ENCODE results near the gene RASD2. TPM values are rescaled to one million over a fixed set of nuclear protein-coding genes. Genes with fewer than 3 reads are reported as not detected.
A peak's percentile ranks its signal among the peaks of the same experiment; 100 is the strongest.

Gene RASD2
- total RNA-seq, 1 experiment from 2014 or later = 0.23 TPM

DNA sequence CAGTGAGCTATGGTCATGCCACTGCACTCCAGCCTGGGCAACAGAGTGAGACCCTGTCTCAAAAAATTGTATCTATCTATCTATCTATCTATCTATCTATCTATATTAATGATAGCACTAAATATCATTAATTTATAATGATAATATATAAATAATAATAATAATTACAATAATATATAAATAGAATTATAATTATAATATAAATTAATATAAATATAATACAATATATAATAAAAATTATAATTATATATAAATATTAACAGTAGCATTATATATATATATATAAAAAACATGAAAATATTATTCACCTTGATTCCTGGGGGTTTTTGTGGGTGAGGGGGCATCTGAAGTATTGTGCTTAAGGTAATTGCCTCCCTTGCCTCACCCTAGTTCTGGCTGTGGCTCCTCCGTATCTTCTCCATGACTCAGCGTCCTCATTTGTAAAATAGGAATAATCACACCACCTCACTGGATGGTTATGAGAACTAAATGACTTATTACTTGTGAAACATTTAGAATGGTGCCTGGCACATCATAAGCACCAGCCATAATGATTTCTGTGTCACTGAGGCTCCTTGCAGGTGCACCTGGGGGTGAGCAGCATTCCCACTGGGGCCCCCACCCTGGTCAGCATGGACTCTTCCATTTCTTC is 18.8 kb downstream of the RASD2 start:
- DNase-seq (ENCODE audit: low read depth) = no peak

- no peak for DNase-seq (ENCODE audit: low read depth)
Measured at GRCh38 chr22:35560366-35560765, 19.7 kb downstream of the RASD2 start.

- no peak for DNase-seq (ENCODE audit: low read depth)
Measured at GRCh38 chr22:35560824-35561223, 20.2 kb downstream of the RASD2 start.

DNA sequence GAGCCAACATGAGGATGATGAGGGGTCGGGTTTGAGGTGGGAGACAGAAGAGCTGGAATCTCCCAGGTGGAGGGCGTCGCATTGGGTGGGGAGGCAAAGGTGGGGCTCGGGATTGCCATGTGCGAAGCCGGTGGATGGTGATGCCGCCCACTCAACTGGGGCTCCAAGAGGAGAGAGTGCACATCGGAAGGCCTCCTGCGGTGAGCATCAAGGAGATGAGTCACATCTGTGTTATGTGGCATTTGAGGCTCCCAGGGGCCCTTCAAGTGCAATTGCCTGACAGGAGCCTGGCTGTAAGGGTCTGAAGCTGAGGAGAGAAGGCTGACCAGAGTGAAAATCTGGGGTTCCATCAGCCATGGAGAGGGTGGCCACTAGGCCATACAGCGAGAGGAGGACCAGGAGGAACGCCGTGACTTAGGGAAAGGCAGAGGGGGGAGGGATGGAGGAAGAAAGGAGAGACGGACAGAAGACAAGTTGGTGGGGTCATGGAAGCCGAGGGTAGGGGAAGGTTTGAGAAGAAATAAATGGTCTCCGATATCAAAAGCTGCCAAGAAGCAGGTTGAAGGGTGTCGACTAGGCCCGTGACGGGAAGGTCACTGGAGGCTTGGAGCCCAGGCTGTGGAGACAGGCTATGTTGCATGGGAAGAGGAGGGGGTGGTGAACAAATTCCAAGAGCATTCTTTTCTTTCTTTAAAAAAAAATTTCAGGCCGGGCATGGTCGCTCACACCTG is 21.3 kb downstream of the RASD2 start:
- peak; percentile 68 for DNase-seq (ENCODE audit: low read depth)

- no peak for DNase-seq (ENCODE audit: low read depth)
Measured at GRCh38 chr22:35563211-35563610, 22.6 kb downstream of the RASD2 start.

DNA sequence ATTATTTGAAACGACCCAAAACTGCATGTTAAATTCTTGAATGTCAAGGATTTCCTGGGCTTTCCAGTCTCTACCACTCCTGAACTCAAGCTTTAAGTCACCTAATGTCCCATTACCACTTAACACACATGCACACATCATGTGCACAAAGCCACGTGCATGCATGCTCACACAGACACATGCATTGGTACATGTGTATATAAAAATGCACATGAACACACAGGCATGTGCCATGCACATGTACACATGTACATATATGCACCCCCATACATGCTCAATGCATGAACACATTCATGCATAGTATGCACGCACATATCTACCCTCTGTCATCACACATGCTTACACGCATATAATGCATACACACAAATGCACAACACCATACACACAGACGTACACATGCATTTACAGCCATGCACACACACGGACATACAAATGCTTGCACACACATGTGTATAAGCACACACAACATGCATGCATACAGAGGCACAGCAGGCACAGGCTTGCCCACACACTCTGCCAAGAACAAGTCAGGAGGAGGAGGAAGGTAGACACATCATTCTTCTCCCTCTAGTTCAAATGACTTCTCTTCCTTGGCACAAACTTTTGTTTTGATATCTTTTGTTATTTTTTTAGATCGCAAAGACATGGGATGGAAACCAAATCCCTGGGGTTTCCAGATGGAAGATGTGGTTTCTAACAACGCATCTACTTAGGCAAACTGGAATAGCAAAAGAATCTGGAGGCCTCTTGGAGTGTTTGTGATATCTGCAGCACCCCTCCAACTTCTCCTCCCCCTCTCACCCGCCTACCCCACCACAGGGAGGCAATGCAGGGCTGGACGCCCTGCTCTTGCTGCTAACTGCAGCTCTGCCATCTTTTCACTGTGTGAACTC is 24.6 kb downstream of the RASD2 start:
- peak; percentile 49 for DNase-seq (ENCODE audit: low read depth)

- DNase-seq (ENCODE audit: low read depth) = no peak
Measured at GRCh38 chr22:35567351-35568141, 26.9 kb downstream of the RASD2 start.

- no peak for DNase-seq (ENCODE audit: low read depth)
Measured at GRCh38 chr22:35568751-35569739, 28.4 kb downstream of the RASD2 start.

DNA sequence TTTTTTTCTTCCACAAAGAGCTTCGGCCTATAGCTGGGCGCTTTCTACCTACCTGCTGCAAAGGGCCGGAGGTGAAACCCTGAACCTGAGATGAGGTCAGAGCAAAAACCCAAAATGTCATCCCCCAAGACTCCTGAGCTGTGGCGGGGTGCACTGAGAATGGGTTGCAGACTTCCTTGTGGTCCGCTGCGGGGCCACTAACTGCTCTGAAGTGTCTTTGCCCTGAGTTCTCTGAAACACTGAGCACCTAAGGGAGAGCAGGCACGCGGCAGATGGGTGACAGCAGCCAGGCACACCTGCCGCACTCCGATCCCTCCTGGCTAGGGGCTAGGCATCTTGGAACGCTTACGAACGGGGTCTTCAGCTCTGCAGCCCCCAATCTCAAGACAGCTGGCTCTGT is 29.3 kb downstream of the RASD2 start:
- DNase-seq (ENCODE audit: low read depth) = no peak

DNA sequence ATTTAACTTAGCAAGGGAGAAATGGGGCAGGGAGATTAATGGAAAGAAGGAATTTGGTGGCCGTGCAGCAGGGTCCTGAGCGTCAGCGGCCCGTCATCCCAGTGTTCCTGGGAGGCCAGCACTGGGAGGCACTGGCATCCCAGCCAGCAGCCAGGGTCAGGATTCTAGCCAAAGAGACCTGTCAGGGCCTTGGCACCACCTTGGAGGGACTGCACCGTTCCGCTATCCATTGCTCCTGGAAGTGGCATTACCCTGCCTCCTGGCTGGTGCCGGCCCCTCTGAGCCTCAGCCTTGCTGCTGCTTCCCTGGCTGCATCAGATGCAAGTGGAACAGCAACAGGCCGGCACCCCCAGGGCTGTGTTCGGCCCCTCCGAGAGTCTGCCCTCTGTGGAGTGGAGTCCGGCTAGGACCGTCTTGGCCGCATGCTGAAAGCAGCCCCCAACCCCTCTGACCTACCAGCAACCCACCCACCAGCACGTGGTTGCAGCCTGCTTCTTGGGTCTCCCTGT is 30.1 kb downstream of the RASD2 start:
- no peak for DNase-seq (ENCODE audit: low read depth)

- no peak for DNase-seq (ENCODE audit: low read depth)
Measured at GRCh38 chr22:35572556-35572955, 31.9 kb downstream of the RASD2 start.

DNA sequence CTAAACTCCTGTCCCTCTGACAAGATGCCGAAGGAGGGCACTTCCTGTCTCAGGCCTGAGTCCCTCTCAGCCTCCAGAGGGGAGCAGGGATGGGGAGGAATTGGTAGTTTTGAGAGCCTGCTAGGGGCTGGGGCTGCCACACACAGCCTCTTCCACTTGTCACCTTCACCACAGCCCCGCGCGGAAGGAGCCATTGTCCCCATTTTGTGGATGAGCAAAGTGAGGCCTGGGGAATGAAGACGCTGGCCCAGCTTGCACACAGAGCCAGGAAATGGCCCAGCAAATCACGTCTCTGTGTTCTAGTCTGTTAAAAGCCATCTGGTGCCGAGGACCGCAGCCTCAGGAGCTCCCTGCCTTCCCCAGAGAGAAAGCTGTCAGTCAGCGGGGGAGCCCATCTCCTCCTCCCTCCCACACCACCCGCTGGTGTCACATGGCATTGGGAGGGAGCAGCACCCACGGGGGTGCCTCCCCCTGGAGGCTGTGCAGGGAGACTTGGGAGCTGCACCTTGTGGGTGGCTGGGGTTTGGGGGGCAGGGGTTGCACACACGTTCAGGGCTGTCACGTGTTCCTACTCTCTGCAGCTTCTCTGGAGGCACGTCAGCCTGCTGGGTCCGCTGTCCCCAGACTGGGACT is 34.6 kb downstream of the RASD2 start:
- DNase-seq (ENCODE audit: low read depth) = no peak

- DNase-seq (ENCODE audit: low read depth) = no peak
Measured at GRCh38 chr22:35576671-35577070, 36.0 kb downstream of the RASD2 start.

GRCh38 chr22:35577799-35578659 is 37.4 kb downstream of the RASD2 start:
- no peak for DNase-seq (ENCODE audit: low read depth)

GRCh38 chr22:35578836-35579575 is 38.4 kb downstream of the RASD2 start:
- no peak for DNase-seq (ENCODE audit: low read depth)

DNA sequence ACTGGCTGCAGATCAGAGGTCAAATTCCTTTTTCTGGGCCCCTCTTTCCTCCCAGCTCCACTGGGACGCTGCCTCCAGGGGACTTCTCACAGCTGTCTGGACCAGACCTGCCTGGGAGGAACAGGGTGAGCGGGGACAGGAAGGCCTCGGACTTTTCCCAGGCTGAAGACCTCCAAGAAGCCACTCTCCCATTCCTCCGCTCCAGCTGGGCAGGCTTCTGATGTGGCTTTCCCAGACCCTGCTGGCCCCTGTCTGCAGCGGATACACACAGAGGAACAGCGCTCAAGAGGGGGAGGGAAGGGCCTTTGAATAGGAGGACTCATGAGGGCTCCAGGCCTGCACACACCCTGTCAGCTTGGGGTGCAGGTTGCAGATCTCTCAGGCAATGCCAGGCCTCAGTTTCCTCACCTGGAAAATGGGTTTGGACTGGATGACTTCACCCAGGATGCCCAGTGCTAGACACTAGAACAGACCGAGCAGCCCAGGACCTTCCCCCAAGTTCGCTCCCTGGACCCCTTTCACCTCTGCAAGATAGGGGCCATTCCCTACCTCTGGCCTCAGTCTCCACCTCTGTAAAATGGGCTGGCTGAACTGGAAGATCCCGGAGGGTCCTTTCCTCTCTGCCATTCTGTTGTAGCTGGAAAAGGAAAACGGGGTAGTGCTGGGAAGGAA is 39.9 kb downstream of the RASD2 start:
- no peak for DNase-seq (ENCODE audit: low read depth)

DNA sequence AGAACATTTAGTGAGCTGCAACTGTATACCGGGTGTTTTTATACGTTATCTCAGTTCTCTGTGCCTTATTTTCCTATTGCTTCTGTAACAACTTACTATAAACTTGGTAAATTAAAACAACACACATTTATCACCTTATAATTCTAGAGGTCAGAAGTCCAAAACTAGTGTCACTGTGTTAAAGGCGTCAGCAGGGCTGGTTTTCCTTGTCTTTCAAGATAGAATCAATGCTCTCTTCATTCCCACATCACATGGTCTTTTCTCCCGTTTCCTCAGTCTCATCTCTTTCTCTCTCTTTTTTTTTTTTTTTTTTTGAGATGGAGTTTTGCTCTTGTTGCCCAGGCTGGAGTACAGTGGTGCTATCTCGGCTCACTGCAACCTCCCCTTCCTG is 40.4 kb downstream of the RASD2 start:
- DNase-seq (ENCODE audit: low read depth) = no peak
